ENCODE measurements around the gene TMTC2. TPM values are rescaled to one million over a fixed set of nuclear protein-coding genes. Genes with fewer than 3 reads are reported as not detected.

Gene TMTC2
- total RNA-seq, 1 donor from 2014 or later: 7.6 TPM

DNA sequence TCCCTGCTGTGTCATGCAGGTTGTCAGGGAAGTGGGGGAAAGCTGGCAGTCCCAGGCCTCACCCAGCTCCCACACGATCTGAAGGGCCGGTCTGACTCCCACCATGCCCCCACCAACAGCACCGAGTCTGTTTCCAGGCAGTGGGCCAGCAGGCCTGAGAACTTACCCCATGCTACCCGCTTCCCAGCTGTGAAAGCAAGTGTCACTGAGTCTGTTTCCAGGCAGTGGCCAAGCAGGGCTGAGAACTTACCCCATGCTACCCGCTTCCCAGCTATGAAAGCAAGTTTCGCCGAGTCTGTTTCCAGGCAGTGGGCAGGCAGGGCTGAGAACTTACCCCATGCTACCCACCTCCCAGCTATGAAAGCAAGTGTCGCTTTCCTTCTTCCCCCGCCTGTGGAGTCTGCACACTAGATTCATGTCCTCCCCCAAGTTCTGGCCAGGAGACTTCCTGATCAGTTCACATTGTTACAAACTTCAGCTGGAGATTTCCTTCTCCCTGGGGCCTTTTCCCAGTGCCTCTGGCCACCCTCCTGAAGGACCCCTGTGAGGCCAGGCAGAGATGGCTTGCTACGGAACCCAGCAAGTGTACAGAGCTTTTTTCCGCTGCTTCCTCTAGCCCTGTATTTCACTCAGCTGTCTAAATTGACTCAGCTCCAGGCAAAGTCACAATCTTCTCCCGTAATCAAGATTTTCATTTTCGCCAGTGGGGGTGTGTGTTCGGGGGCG lies 435.4 kb downstream of the TMTC2 start:
- H3K36me3 ChIP-seq (ENCODE audit: control insufficient read depth, insufficient read depth, low read length): no peaks in the 10 kb centered on the region
- no peaks in the 10 kb centered on the region for H3K27me3 ChIP-seq (ENCODE audit: control insufficient read depth, insufficient read depth, low read length)
- TF ChIP-seq, protein P1, sequence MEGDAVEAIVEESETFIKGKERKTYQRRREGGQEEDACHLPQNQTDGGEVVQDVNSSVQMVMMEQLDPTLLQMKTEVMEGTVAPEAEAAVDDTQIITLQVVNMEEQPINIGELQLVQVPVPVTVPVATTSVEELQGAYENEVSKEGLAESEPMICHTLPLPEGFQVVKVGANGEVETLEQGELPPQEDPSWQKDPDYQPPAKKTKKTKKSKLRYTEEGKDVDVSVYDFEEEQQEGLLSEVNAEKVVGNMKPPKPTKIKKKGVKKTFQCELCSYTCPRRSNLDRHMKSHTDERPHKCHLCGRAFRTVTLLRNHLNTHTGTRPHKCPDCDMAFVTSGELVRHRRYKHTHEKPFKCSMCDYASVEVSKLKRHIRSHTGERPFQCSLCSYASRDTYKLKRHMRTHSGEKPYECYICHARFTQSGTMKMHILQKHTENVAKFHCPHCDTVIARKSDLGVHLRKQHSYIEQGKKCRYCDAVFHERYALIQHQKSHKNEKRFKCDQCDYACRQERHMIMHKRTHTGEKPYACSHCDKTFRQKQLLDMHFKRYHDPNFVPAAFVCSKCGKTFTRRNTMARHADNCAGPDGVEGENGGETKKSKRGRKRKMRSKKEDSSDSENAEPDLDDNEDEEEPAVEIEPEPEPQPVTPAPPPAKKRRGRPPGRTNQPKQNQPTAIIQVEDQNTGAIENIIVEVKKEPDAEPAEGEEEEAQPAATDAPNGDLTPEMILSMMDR (IDR thresholded peaks at IDR 0.05; ENCODE audit: insufficient read depth, low read length, poor library complexity, severe bottlenecking): no peak
- no peak overlapping the region for H3K4me3 ChIP-seq (ENCODE audit: low read depth, low read length)
- DNase-seq (ENCODE audit: low read depth): no peak

- H3K36me3 ChIP-seq (ENCODE audit: control insufficient read depth, insufficient read depth, low read length): no peaks in the 10 kb centered on the region
- TF ChIP-seq, protein P1 (IDR thresholded peaks at IDR 0.05; ENCODE audit: insufficient read depth, low read length, poor library complexity, severe bottlenecking): no peak
- no peaks in the 10 kb centered on the region for H3K27me3 ChIP-seq (ENCODE audit: control insufficient read depth, insufficient read depth, low read length)
- no peak for DNase-seq (ENCODE audit: low read depth)
- H3K4me3 ChIP-seq (ENCODE audit: low read depth, low read length): no peak overlapping the region
Measured at GRCh38 chr12:83122623-83122934, 435.9 kb downstream of the TMTC2 start.

GRCh38 chr12:83123039-83123438 lies 436.3 kb downstream of the TMTC2 start:
- no peak for DNase-seq (ENCODE audit: low read depth)
- H3K4me3 ChIP-seq (ENCODE audit: low read depth, low read length): no peak overlapping the region
- H3K36me3 ChIP-seq (ENCODE audit: control insufficient read depth, insufficient read depth, low read length): no peaks in the 10 kb centered on the region
- H3K27me3 ChIP-seq (ENCODE audit: control insufficient read depth, insufficient read depth, low read length): no peaks in the 10 kb centered on the region
- TF ChIP-seq, protein P1 (IDR thresholded peaks at IDR 0.05; ENCODE audit: insufficient read depth, low read length, poor library complexity, severe bottlenecking): no peak

GRCh38 chr12:83128540-83128939 lies 441.8 kb downstream of the TMTC2 start:
- TF ChIP-seq, protein P1 (IDR thresholded peaks at IDR 0.05; ENCODE audit: insufficient read depth, low read length, poor library complexity, severe bottlenecking): no peak
- H3K36me3 ChIP-seq (ENCODE audit: control insufficient read depth, insufficient read depth, low read length): no peaks in the 10 kb centered on the region
- no peak for DNase-seq (ENCODE audit: low read depth)
- no peak overlapping the region for H3K4me3 ChIP-seq (ENCODE audit: low read depth, low read length)
- no peaks in the 10 kb centered on the region for H3K27me3 ChIP-seq (ENCODE audit: control insufficient read depth, insufficient read depth, low read length)

DNA sequence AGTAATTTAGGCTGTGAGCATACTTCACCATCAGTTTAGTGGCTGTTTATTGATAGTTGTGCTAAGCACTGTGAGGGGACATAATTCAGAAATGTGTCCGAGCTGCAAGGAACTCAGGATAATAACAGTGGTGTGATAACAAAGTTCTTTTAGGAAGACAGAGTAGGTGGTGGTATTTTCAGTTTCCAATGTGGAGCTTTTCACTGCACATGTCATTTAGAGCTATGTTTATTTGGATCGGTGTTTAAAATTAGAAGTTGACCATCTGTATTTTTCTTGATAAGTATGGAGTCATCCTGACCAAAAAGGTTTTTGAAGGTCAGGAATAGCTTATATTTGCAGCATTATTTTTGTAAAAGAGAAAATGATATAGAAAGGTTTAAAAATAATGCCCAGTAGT lies 443.5 kb downstream of the TMTC2 start:
- TF ChIP-seq, protein P1 (IDR thresholded peaks at IDR 0.05; ENCODE audit: insufficient read depth, low read length, poor library complexity, severe bottlenecking): no peak
- H3K36me3 ChIP-seq (ENCODE audit: control insufficient read depth, insufficient read depth, low read length): no peaks in the 10 kb centered on the region
- H3K27me3 ChIP-seq (ENCODE audit: control insufficient read depth, insufficient read depth, low read length): no peaks in the 10 kb centered on the region
- no peak for DNase-seq (ENCODE audit: low read depth)
- H3K4me3 ChIP-seq (ENCODE audit: low read depth, low read length): no peak overlapping the region

- DNase-seq (ENCODE audit: low read depth): no peak
- H3K36me3 ChIP-seq (ENCODE audit: control insufficient read depth, insufficient read depth, low read length): no peaks in the 10 kb centered on the region
- H3K4me3 ChIP-seq (ENCODE audit: low read depth, low read length): no peak overlapping the region
- H3K27me3 ChIP-seq (ENCODE audit: control insufficient read depth, insufficient read depth, low read length): no peaks in the 10 kb centered on the region
- TF ChIP-seq, protein P1 (IDR thresholded peaks at IDR 0.05; ENCODE audit: insufficient read depth, low read length, poor library complexity, severe bottlenecking): no peak
Measured at GRCh38 chr12:83132360-83132759, 445.7 kb downstream of the TMTC2 start.

Data from kidney epithelial cell (primary cell).